HL-60/S4 treated with retinoic acid at 250 ng/mL for 4 days and 3 days (cell line): ENCODE data around the gene PEX16.

ENCODE experiments used
- in situ Hi-C: fragments of 300-500 bp; cut with MboI; formaldehyde crosslinking; loops from 2 replicates; pipeline ENCODE4 v1.7.0; 2022; ENCODE audit warnings: low sequenced_read_pairs

The PEX16 gene

DNA sequence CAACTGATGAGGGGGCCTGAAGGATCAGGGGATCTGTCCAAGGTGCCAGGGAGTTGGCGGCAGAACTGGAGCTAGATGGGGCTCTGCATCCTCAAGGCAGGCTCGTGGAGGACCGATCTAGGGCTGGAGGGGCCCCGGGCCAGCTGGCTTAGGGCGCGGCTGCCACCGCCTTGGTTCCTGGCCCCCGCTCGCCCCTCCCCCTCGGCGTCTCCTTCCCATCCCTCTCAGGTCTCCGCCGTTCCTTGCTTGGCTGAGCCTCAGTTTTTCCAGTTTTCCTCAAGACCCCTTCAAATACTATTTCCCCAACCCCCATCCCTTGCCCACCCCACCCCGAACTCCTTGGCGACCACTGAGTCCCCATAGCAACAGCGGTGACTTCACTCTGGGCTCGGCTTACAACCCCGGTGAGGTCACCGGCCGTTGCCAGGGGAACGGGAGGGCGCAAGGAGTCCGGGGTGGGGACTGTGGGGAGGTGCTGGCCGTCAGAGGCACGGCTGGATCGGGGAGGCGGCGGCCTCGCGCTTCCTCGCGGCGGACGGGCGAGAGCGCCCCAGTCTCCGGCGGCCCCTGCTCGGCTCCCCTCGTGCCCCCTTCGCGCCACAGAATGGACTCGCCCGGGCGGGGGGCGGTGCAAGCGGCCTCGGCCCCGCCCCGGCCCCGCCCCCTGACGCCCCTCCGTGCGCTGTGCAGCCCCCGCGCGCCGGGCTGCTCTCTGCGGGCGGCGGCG, 18.1 kb downstream of the PEX16 start:
- in situ Hi-C loops, result no loop called here

- in situ Hi-C loops, result no loop called here
These were observed 18.6 kb downstream of the PEX16 start for GRCh38 chr11:45899086-45899447.

DNA sequence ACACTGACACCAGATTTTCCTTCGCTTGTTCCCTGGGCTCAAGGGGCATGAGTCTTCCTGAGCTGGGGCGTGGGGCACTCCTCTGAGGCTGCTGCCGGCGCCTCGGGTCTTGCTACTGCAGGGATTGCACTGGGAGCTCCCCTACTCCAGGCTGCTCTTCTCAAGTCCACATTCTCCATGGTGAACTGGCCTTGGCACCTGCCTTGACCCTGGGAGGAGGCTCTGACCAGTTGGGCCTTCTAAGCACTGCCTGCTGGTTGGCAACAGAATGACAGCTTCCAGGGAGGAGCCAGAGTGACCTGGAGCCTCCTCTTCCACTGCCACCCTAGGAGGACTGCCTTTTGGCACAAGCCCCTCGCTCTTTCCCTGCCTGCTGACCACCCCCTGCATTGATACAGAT, 20.1 kb downstream of the PEX16 start:
- in situ Hi-C loops, result no loop called here

DNA sequence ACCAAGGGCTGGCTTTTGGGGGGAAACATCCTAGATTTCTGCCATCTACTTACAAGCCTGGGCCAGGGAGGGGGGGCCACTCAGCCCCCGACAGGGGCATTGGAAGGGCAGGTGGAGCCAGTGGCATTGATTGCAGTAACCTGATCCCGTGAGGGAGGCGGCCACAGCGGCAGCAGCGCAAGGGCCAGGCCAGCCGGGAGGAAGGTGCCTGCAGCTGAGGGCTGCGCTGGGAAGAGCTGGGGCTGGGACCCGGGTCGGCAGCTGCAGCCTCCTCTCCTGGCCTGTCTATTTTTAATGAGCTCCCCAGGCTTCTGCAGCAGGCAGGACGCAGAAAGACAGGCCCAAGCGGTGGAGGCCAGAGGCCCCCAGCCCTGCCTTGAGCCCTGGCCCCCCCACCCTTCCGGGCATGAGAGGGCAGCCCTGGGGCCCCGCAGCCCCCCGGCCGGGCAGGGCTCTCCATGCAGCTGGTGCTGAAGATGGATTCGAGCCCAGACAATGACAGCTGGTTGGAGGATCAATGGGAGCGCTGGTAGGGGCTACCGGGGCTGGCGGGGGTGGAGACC, 21.2 kb downstream of the PEX16 start:
- in situ Hi-C loops, result no loop called here

GRCh38 chr11:45895553-45896259, 22.0 kb downstream of the PEX16 start:
- in situ Hi-C loops, result no loop called here

DNA sequence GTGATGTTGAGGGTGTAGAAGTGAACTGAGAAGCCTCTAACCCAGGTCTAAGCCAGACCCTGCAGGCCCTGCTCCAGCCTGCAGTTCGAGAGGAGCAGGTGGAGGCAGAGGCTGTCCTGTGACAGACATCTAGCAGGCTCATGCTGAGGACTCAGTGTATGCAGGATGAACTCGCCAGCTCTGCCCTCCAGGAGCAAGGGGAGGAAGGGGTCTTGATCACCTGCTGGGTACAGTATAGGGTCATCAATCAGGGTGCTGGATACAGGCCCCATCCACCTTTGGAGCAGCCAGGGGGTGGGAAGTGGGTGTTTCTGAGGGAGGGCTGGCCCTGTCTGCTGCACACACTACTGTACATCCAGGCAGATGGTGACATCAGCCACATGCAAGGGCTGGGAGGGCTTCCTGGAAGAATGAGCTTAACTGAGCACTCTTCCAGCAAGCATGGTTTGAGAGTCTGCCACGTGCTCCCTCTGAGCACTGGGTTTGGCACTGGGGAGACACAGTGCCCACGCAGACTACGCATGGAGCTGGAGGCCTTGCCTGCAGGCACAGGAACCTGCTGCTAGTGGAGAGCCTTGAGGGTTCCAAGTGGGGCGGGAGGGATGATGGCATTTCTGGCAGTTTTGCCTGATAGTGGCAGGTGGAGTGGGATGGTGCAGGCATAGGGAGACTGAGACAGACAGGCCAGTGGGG, 23.0 kb downstream of the PEX16 start:
- in situ Hi-C loops, result no loop called here

DNA sequence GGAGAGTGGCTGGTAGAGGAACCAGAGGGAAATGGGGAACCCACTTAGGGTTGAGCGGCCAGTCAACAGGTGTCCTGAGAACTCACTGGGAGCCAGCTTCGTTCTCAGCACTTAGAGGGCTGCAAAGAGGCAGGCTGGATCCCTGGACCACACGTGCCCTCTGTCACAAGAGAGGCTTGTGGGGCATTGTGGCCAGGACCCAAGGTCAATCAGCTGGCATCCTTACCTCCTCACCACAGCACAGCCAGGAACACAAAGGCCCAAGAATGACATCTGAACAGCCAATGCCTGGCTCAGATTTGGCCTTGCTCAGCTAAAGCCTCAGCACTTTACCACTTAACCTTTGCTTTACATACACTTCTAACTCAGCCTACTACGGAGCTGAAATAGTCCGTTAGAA, 24.8 kb downstream of the PEX16 start:
- in situ Hi-C loops, result no loop called here

DNA sequence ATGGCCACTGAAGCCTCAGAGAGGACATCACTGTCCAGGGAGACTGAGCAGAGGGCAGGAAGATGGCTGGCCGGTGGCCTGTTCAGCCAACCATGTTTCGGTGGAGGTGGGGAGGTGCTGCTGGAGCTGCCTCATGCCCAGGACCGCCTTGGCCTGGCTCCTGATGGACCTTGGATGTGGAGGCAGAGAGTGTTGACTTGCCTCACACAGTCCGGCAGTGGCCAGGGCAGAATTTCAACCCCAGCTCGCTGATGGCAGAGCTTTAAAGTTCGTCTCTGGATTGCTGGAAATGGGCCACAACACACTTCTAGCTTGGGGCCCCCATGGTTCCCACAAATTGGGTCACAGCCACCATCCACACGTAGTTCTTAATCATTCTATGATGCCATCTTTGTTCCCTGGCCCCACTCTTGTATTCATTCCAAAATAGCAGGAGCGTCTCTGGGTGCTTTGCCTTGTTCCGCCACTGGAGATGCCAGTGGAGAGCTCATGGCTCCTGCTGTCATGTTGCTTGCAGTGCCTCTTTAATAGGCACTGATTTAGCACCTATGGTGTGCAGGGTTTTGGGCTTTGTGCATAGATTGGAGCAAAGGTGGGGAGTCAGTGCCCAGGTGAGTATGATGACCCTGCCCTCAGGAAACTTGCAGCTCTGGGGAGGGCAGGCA, 26.7 kb downstream of the PEX16 start:
- in situ Hi-C loops, result no loop called here

GRCh38 chr11:45889966-45890365, 27.7 kb downstream of the PEX16 start:
- in situ Hi-C loops, result no loop called here

GRCh38 chr11:45889555-45889954, 28.1 kb downstream of the PEX16 start:
- in situ Hi-C loops, result no loop called here

DNA sequence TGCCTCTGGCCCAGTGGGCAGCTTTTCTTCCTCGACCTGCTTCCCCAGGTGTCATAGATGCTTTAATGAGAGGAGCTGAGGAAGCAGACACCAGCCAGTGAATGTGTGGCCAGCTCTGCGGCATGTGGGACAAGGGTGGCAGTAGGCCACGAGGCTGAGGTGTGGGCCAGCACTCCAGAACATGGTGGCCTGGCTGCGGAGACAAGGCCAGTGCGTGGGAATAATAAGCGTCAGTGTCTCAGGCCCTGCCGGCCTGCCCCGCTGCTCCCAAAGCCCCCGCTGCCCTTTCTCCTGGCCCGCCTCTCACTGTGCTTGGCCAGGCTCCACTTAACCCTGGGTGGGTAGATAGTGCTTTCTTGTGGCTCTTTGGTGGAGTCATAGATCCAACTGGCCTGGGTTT, 30.1 kb downstream of the PEX16 start:
- in situ Hi-C loops, result no loop called here

DNA sequence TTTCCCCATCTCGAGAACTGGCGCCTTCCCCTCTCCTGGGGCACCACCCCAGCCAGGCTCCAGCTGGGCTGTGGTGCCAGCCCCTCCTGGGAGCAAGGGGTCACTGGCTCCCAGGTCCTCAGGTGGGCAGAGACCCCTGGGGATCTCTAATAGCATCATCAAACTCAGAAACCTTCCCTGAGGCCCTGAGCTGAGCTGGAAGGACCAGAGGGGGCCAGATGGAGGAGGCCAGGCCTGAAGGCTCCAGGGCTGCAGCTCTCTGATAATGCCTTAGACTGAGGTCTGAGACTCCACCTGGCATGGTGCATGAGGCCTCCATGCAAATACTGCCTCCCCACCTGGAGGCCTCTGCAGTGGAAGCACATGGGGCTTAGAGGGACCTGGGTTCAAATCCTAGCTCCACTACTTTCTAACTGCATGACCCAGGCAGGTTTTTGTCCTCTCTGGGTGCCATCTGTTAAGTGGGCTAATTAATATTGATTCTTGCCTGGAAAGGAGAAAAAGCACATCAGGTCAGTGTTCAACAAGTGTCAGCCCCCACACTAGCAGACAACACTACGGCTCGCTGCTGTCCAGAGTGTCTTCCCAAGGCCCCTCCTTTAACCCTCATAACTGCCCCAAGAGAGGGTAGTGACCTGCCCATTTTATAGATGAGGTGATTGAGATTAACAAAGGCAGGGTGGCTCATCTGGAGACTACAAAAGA, 30.7 kb downstream of the PEX16 start:
- in situ Hi-C loops, result no loop called here

GRCh38 chr11:45885921-45886721, 31.6 kb downstream of the PEX16 start:
- in situ Hi-C loops, result no loop called here

- in situ Hi-C loops, result no loop called here
These were observed 32.3 kb downstream of the PEX16 start, which contains the start of gene MAPK8IP1 for GRCh38 chr11:45885274-45885920. TSS of gene MAPK8IP1 (plus strand) at chr11:45885651. CDS start at chr11:45885821, 170 bp downstream.

GRCh38 chr11:45884596-45885185, 33.0 kb downstream of the PEX16 start:
- in situ Hi-C loops, result no loop called here

GRCh38 chr11:45881708-45882368, 35.8 kb downstream of the PEX16 start:
- in situ Hi-C loops, result no loop called here

DNA sequence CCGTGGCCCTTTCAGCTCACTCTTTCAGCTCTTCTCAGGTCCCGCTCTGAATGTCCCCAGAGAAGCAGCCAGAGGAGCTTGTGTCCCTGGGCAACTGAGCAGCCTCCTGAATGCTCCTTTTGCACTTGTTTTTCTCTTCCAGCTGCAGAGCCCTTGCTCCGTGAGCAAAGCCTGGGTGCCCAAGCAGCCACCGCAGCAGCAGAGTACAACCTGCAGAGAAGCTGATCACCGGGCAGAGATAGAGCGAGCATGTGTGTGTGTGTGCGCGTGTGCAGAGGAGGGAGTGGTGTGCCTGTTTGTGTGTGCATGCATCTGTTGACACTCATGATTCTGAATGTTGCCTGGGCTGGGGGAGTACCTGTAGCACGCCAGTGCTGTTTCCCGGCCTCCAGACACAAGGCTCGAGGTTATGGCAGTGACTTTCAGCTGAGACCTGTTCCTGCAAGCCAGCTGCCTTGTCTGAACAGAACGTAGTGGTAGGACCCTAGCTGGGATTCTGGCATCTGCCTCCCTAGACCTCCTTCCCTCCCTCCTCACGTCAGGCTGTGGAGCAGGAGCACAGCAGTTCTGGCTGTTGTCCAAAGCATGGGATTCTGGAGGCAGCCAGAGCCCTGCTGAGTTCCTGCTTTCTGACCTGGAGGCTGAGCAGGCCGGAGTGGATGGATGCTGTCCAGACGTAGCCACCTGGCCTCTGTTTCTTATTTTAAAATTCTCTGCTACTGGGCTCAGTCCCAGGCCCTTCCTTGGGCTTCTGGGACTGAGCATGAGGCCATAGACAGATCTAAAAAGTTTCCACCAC, 36.7 kb downstream of the PEX16 start:
- in situ Hi-C loops, result no loop called here
